ENCODE data around the gene PIGT. TPM values are rescaled to one million over a fixed set of nuclear protein-coding genes. Genes with fewer than 3 reads are reported as not detected.

Gene PIGT
- total and polyA plus RNA-seq, 2 experiments from 2014 or later = 48.4 to 63.1 TPM

- peaks cover 18% of the 10 kb centered on the region for H3K27me3 ChIP-seq (ENCODE audit: insufficient read depth)
- Mint-ChIP-seq H3K9me3 (no peaks in the 10 kb centered on the region), H3K4me3 (no peak overlapping the region), H3K36me3 (ENCODE audit: low read depth) (peaks cover 15% of the 10 kb centered on the region; the same call in 2 of the 3 replicates), H3K27ac (no peak overlapping the region), H3K27me3 (ENCODE audit: insufficient read depth, low read depth, poor library complexity) (peaks cover 9% of the 10 kb centered on the region), H3K4me1 (peaks cover 10% of the 10 kb centered on the region)
- H3K27ac ChIP-seq (ENCODE audit: low read depth) = no peak overlapping the region
- ATAC-seq (no peak), DNase-seq (ENCODE audit: low spot score) (no peak)
- no peak overlapping the region for H3K4me2 ChIP-seq
- H3K36me3 ChIP-seq (ENCODE audit: insufficient read depth) = no peaks in the 10 kb centered on the region
- no peak overlapping the region for H2AFZ ChIP-seq
- no peaks in the 10 kb centered on the region for H3K9me2 ChIP-seq (ENCODE audit: insufficient read depth)
- no peak overlapping the region for H3K4me3 ChIP-seq
- no peaks in the 10 kb centered on the region for H4K20me1 ChIP-seq (replicated peaks; ENCODE audit: insufficient read depth)
- TF ChIP-seq ZNF114 (CRISPR knock-in tag; IDR thresholded peaks at IDR 0.05) (no peak), EZH2 (IDR thresholded peaks at IDR 0.05; ENCODE audit: low read depth, unreplicated experiment) (no peak), ZNF331 (CRISPR knock-in tag; IDR thresholded peaks at IDR 0.05; ENCODE audit: low read depth) (no peak), NANOG (IDR thresholded peaks at IDR 0.05; ENCODE audit: borderline replicate concordance) (no peak), ZNF462 (CRISPR knock-in tag; IDR thresholded peaks at IDR 0.05) (no peak), CREB1 (CRISPR knock-in tag; IDR thresholded peaks at IDR 0.05; ENCODE audit: low read depth) (no peak), STAT1 (IDR thresholded peaks at IDR 0.05; ENCODE audit: unreplicated experiment) (no peak), EZH2phosphoT487 (IDR thresholded peaks at IDR 0.05; ENCODE audit: unreplicated experiment) (no peak), JUNB (IDR thresholded peaks at IDR 0.05; ENCODE audit: unreplicated experiment) (no peak), POLR2AphosphoS5 (IDR thresholded peaks at IDR 0.05; ENCODE audit: low read depth) (no peak)
- TF ChIP-seq, protein P1, sequence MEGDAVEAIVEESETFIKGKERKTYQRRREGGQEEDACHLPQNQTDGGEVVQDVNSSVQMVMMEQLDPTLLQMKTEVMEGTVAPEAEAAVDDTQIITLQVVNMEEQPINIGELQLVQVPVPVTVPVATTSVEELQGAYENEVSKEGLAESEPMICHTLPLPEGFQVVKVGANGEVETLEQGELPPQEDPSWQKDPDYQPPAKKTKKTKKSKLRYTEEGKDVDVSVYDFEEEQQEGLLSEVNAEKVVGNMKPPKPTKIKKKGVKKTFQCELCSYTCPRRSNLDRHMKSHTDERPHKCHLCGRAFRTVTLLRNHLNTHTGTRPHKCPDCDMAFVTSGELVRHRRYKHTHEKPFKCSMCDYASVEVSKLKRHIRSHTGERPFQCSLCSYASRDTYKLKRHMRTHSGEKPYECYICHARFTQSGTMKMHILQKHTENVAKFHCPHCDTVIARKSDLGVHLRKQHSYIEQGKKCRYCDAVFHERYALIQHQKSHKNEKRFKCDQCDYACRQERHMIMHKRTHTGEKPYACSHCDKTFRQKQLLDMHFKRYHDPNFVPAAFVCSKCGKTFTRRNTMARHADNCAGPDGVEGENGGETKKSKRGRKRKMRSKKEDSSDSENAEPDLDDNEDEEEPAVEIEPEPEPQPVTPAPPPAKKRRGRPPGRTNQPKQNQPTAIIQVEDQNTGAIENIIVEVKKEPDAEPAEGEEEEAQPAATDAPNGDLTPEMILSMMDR (conservative IDR thresholded peaks at IDR 0.05; ENCODE audit: low read depth in 2 of 2) = no peak
- TF ChIP-seq, protein P2, sequence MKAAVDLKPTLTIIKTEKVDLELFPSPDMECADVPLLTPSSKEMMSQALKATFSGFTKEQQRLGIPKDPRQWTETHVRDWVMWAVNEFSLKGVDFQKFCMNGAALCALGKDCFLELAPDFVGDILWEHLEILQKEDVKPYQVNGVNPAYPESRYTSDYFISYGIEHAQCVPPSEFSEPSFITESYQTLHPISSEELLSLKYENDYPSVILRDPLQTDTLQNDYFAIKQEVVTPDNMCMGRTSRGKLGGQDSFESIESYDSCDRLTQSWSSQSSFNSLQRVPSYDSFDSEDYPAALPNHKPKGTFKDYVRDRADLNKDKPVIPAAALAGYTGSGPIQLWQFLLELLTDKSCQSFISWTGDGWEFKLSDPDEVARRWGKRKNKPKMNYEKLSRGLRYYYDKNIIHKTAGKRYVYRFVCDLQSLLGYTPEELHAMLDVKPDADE (IDR thresholded peaks at IDR 0.05) = no peak
- TF ChIP-seq, protein P3, sequence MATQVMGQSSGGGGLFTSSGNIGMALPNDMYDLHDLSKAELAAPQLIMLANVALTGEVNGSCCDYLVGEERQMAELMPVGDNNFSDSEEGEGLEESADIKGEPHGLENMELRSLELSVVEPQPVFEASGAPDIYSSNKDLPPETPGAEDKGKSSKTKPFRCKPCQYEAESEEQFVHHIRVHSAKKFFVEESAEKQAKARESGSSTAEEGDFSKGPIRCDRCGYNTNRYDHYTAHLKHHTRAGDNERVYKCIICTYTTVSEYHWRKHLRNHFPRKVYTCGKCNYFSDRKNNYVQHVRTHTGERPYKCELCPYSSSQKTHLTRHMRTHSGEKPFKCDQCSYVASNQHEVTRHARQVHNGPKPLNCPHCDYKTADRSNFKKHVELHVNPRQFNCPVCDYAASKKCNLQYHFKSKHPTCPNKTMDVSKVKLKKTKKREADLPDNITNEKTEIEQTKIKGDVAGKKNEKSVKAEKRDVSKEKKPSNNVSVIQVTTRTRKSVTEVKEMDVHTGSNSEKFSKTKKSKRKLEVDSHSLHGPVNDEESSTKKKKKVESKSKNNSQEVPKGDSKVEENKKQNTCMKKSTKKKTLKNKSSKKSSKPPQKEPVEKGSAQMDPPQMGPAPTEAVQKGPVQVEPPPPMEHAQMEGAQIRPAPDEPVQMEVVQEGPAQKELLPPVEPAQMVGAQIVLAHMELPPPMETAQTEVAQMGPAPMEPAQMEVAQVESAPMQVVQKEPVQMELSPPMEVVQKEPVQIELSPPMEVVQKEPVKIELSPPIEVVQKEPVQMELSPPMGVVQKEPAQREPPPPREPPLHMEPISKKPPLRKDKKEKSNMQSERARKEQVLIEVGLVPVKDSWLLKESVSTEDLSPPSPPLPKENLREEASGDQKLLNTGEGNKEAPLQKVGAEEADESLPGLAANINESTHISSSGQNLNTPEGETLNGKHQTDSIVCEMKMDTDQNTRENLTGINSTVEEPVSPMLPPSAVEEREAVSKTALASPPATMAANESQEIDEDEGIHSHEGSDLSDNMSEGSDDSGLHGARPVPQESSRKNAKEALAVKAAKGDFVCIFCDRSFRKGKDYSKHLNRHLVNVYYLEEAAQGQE (IDR thresholded peaks at IDR 0.05; ENCODE audit: unreplicated experiment) = no peak
- no peaks in the 10 kb centered on the region for H3K79me2 ChIP-seq (replicated peaks; ENCODE audit: insufficient read depth)
- H3K4me1 ChIP-seq (ENCODE audit: insufficient read depth) = peaks cover 7% of the 10 kb centered on the region; the same call in 1 of the 2 replicates
- no peaks in the 10 kb centered on the region for H3F3A ChIP-seq (replicated peaks; ENCODE audit: low read depth)
Observed at GRCh38 chr20:45370571-45371160, 45.3 kb upstream of the PIGT start.

Data from GM23338 (cell line).